IPS-18a (cell line): ENCODE results near the gene ENTPD7.
"Not testable (repeated sequence)": the region's sequence is repeated elsewhere in the genome, so short reads cannot be mapped to it uniquely, and the experiment has no call there.

Source experiments
- H3K27ac ChIP-seq: one replicate; pipeline ENCODE4 v1.5.1; 2013; ENCODE audit warnings: low read length
- H3K27me3 ChIP-seq: one replicate; pipeline ENCODE4 v1.6.1; 2013; ENCODE audit warnings: mild to moderate bottlenecking, low read length; ENCODE audit not compliant: control insufficient read depth, insufficient read depth
- H3K36me3 ChIP-seq: one replicate; pipeline ENCODE4 v1.6.1; 2013; ENCODE audit warnings: low read depth, low read length; ENCODE audit not compliant: control insufficient read depth
- H3K4me1 ChIP-seq: one replicate; pipeline ENCODE4 v1.6.1; 2013; ENCODE audit warnings: low read depth, low read length; ENCODE audit not compliant: control insufficient read depth
- H3K4me3 ChIP-seq: one replicate; pipeline ENCODE4 v1.5.1; 2013; ENCODE audit warnings: low read length
- H3K9ac ChIP-seq: one replicate; pipeline ENCODE4 v1.6.1; 2013; ENCODE audit warnings: mild to moderate bottlenecking, low read length, moderate library complexity
- H3K9me3 ChIP-seq: one replicate; pipeline ENCODE4 v1.6.1; 2013; ENCODE audit warnings: low read depth, low read length; ENCODE audit not compliant: control insufficient read depth

ENTPD7 gene

GRCh38 chr10:99740260-99740659, 81.0 kb downstream of the ENTPD7 start:
- Histone ChIP-seq H3K27me3 (no peaks in the 10 kb centered on the region), H3K4me1 (no peaks in the 10 kb centered on the region), H3K36me3 (peaks cover 72% of the 10 kb centered on the region), H3K9ac (no peak overlapping the region), H3K4me3 (no peak overlapping the region), H3K27ac (no peak overlapping the region), H3K9me3 (peaks cover 8% of the 10 kb centered on the region)

- H3K27ac ChIP-seq, result no peak overlapping the region
- H3K9me3 ChIP-seq, result peaks cover 8% of the 10 kb centered on the region
- H3K36me3 ChIP-seq, result peaks cover 74% of the 10 kb centered on the region
- H3K9ac ChIP-seq, result no peak overlapping the region
- H3K4me1 ChIP-seq, result no peaks in the 10 kb centered on the region
- H3K4me3 ChIP-seq, result no peak overlapping the region
- H3K27me3 ChIP-seq, result no peaks in the 10 kb centered on the region
These were observed 81.7 kb downstream of the ENTPD7 start for GRCh38 chr10:99740933-99741559.

GRCh38 chr10:99742254-99742653, 82.9 kb downstream of the ENTPD7 start:
- Histone ChIP-seq H3K36me3 (peaks cover 68% of the 10 kb centered on the region), H3K4me3 (no peak overlapping the region)

GRCh38 chr10:99742701-99743100, 83.4 kb downstream of the ENTPD7 start:
- Histone ChIP-seq H3K27ac (no peak overlapping the region), H3K9ac (no peak overlapping the region), H3K9me3 (peaks cover 8% of the 10 kb centered on the region), H3K36me3 (peaks cover 68% of the 10 kb centered on the region), H3K4me3 (no peak overlapping the region), H3K4me1 (no peaks in the 10 kb centered on the region), H3K27me3 (no peaks in the 10 kb centered on the region)

More at GRCh38 chr10:99742254-99742653, 82.9 kb downstream of the ENTPD7 start:
- no peak overlapping the region for H3K9ac ChIP-seq
- H3K4me1 ChIP-seq, result no peaks in the 10 kb centered on the region
- no peaks in the 10 kb centered on the region for H3K27me3 ChIP-seq
- H3K27ac ChIP-seq, result no peak overlapping the region
- H3K9me3 ChIP-seq, result peaks cover 8% of the 10 kb centered on the region

GRCh38 chr10:99743841-99744240, 84.5 kb downstream of the ENTPD7 start:
- H3K9me3 ChIP-seq, result peaks cover 8% of the 10 kb centered on the region
- no peaks in the 10 kb centered on the region for H3K4me1 ChIP-seq
- no peak overlapping the region for H3K4me3 ChIP-seq
- peaks cover 79% of the 10 kb centered on the region for H3K36me3 ChIP-seq
- no peak overlapping the region for H3K9ac ChIP-seq
- H3K27me3 ChIP-seq, result no peaks in the 10 kb centered on the region
- no peak overlapping the region for H3K27ac ChIP-seq

GRCh38 chr10:99746166-99746565, 86.9 kb downstream of the ENTPD7 start:
- not testable (repeated sequence) for H3K27ac ChIP-seq, H3K9ac ChIP-seq, H3K9me3 ChIP-seq, H3K4me1 ChIP-seq, H3K27me3 ChIP-seq, H3K4me3 ChIP-seq
- peaks cover 80% of the 10 kb centered on the region for H3K36me3 ChIP-seq

GRCh38 chr10:99748823-99749451, 89.6 kb downstream of the ENTPD7 start:
- H3K27ac ChIP-seq, result no peak overlapping the region
- no peak overlapping the region for H3K9ac ChIP-seq
- H3K4me1 ChIP-seq, result no peaks in the 10 kb centered on the region
- H3K4me3 ChIP-seq, result no peak overlapping the region
- H3K9me3 ChIP-seq, result no peaks in the 10 kb centered on the region
- H3K27me3 ChIP-seq, result no peaks in the 10 kb centered on the region
- H3K36me3 ChIP-seq, result peaks cover 58% of the 10 kb centered on the region

GRCh38 chr10:99750641-99751040, 91.3 kb downstream of the ENTPD7 start:
- no peak overlapping the region for H3K9ac ChIP-seq
- no peaks in the 10 kb centered on the region for H3K9me3 ChIP-seq
- no peaks in the 10 kb centered on the region for H3K27me3 ChIP-seq
- H3K27ac ChIP-seq, result no peak overlapping the region
- H3K4me1 ChIP-seq, result no peaks in the 10 kb centered on the region
- peaks cover 57% of the 10 kb centered on the region for H3K36me3 ChIP-seq
- H3K4me3 ChIP-seq, result no peak overlapping the region

GRCh38 chr10:99754670-99755069, 95.4 kb downstream of the ENTPD7 start:
- no peaks in the 10 kb centered on the region for H3K27me3 ChIP-seq
- H3K27ac ChIP-seq, result no peak overlapping the region
- H3K4me1 ChIP-seq, result no peaks in the 10 kb centered on the region
- H3K36me3 ChIP-seq, result peaks cover 45% of the 10 kb centered on the region
- H3K9ac ChIP-seq, result no peak overlapping the region
- H3K4me3 ChIP-seq, result no peak overlapping the region
- H3K9me3 ChIP-seq, result no peaks in the 10 kb centered on the region
